GM23338 (cell line): ENCODE data around the gene DGKH. TPM values are rescaled to one million over a fixed set of nuclear protein-coding genes. Genes with fewer than 3 reads are reported as not detected.

Experiments used
- ATAC-seq: fragments of 200-7000 bp; cut with Tn5 transposase; 3 replicates; pipeline ENCODE4 v1.9.1; 2020
- DNase-seq: peaks from one replicate; pipeline ENCODE4 v3.0.0-alpha.2; 2015; ENCODE audit warnings: low spot score
- H2AFZ ChIP-seq: fragments of 200-600 bp; sonication (generic); 2 replicates; pipeline ENCODE4 v1.8.0; 2016; ENCODE audit warnings: antibody characterized with exemption, mild to moderate bottlenecking, moderate library complexity
- H3F3A ChIP-seq: fragments of 200-600 bp; sonication (generic); replicated peaks from 2 replicates; pipeline ENCODE4 v1.8.0; 2017; ENCODE audit warnings: antibody characterized with exemption, mixed run types, low read depth
- H3K27ac ChIP-seq: fragments of 200-600 bp; sonication (generic); 2 replicates; pipeline ENCODE4 v1.6.1; 2016; ENCODE audit warnings: low read depth
- H3K27me3 ChIP-seq: fragments of 200-600 bp; sonication (generic); 2 replicates; pipeline ENCODE4 v1.8.0; 2016; ENCODE audit warnings: mild to moderate bottlenecking, mixed run types, moderate library complexity; ENCODE audit not compliant: insufficient read depth
- H3K36me3 ChIP-seq: fragments of 200-600 bp; sonication (generic); 2 replicates; pipeline ENCODE4 v1.8.0; 2016; ENCODE audit warnings: mild to moderate bottlenecking; ENCODE audit not compliant: insufficient read depth
- H3K4me1 ChIP-seq: fragments of 200-600 bp; sonication (generic); 2 replicates; pipeline ENCODE4 v1.8.0; 2016; ENCODE audit warnings: mild to moderate bottlenecking, moderate library complexity; ENCODE audit not compliant: insufficient read depth
- H3K4me2 ChIP-seq: fragments of 200-600 bp; sonication (generic); 2 replicates; pipeline ENCODE4 v1.7.1; 2017; ENCODE audit warnings: mixed run types
- H3K4me3 ChIP-seq: fragments of 200-600 bp; sonication (generic); 2 replicates; pipeline ENCODE4 v1.6.1; 2016; ENCODE audit warnings: mixed run types
- H3K79me2 ChIP-seq: fragments of 200-600 bp; sonication (generic); replicated peaks from 2 replicates; pipeline ENCODE4 v1.8.0; 2017; ENCODE audit warnings: mild to moderate bottlenecking; ENCODE audit not compliant: insufficient read depth
- H3K9me2 ChIP-seq: fragments of 200-600 bp; sonication (generic); 2 replicates; pipeline ENCODE4 v1.8.0; 2017; ENCODE audit not compliant: insufficient read depth
- H4K20me1 ChIP-seq: fragments of 200-600 bp; sonication (generic); replicated peaks from 2 replicates; pipeline ENCODE4 v1.8.0; 2017; ENCODE audit warnings: mild to moderate bottlenecking; ENCODE audit not compliant: insufficient read depth
- H3K27ac Mint-ChIP-seq: 2 replicates; pipeline ENCODE4 v1.8.0; 2020; ENCODE audit warnings: inconsistent platforms, mild to moderate bottlenecking, moderate library complexity, mixed read lengths
- H3K27me3 Mint-ChIP-seq: 3 replicates; pipeline ENCODE4 v1.8.0; 2022; ENCODE audit warnings: low read depth, mild to moderate bottlenecking, moderate library complexity, mixed read lengths, inconsistent platforms; ENCODE audit not compliant: insufficient read depth, poor library complexity
- H3K36me3 Mint-ChIP-seq: 3 replicates; pipeline ENCODE4 v1.8.0; 2021; ENCODE audit warnings: low read depth, mild to moderate bottlenecking, inconsistent platforms, moderate library complexity, mixed read lengths
- H3K4me1 Mint-ChIP-seq: 3 replicates; pipeline ENCODE4 v1.8.0; 2020; ENCODE audit warnings: mild to moderate bottlenecking, inconsistent platforms, mixed read lengths
- H3K4me3 Mint-ChIP-seq: 3 replicates; pipeline ENCODE4 v1.8.0; 2021; ENCODE audit warnings: moderate library complexity, mild to moderate bottlenecking, inconsistent platforms, mixed read lengths
- H3K9me3 Mint-ChIP-seq: 3 replicates; pipeline ENCODE4 v1.8.0; 2020; ENCODE audit warnings: moderate library complexity, mild to moderate bottlenecking, inconsistent platforms, mixed read lengths
- CTCF ChIP-seq, 2 experiments: fragments of 200-600 bp in 1 of 2; sonication (generic) in 1 of 2; conservative IDR thresholded peaks; 2 replicates each; pipeline versions ENCODE4 v1.5.1 to v1.6.1; 2016 to 2017; ENCODE audit warnings: antibody characterized with exemption in 2 of 2, low read depth in 2 of 2, mild to moderate bottlenecking in 2 of 2, moderate library complexity in 1 of 2
- POLR2AphosphoS5 ChIP-seq: IDR thresholded peaks from 2 replicates; pipeline ENCODE4 v1.6.1; 2016; ENCODE audit warnings: antibody characterized with exemption, low read depth
- REST ChIP-seq: IDR thresholded peaks from one replicate; pipeline ENCODE4 v1.6.1; 2018; ENCODE audit warnings: antibody characterized with exemption; ENCODE audit not compliant: unreplicated experiment
- ZNF331 ChIP-seq: fragments of 250-450 bp; sonication (Bioruptor Pico); IDR thresholded peaks from 2 replicates; pipeline ENCODE4 v1.5.0; 2020; ENCODE audit warnings: low read depth, mild to moderate bottlenecking, moderate library complexity
- polyA plus RNA-seq: library from polyadenylated mRNA; unstranded; fragments of >200 nt; fragmentation: Nextera tagmentation; extraction: Ambion mirVana; gene quantifications from 2 replicates; pipeline ENCODE4 v1.2.1, GENCODE V29; 2016
- total RNA-seq: library from RNA; depleted of rRNA; stranded (reverse); fragments of >200 nt; shearing (Covaris generic); gene quantifications from 2 replicates; pipeline ENCODE4 v1.2.3, GENCODE V29; 2014

The DGKH gene
- total and polyA plus RNA-seq, 2 experiments from 2014 or later = 2.1 to 7.5 TPM

- ATAC-seq = no peak
- H3K4me3 Mint-ChIP-seq = no peak overlapping the region
- DNase-seq = no peak
Measured at GRCh38 chr13:42057918-42058530, 9.6 kb downstream of the DGKH start.

GRCh38 chr13:42061943-42062342 lies 13.5 kb downstream of the DGKH start:
- TF ChIP-seq ZNF331 (CRISPR knock-in tag) (no peak), CTCF (conservative IDR thresholded peaks at IDR 0.05; ENCODE audit: low read depth in 2 of 2) (no peak), REST (no peak)
- Mint-ChIP-seq H3K9me3 (no peaks in the 10 kb centered on the region), H3K4me1 (peaks cover 5% of the 10 kb centered on the region), H3K36me3 (peaks cover 14% of the 10 kb centered on the region), H3K4me3 (no peak overlapping the region), H3K27ac (no peak overlapping the region), H3K27me3 (no peaks in the 10 kb centered on the region)
- no peak for ATAC-seq
- Histone ChIP-seq H4K20me1 (peaks cover 9% of the 10 kb centered on the region), H3K9me2 (0 out of 2 replicates have a peak, but pooled peaks cover 7% of the 10 kb centered on the region), H3K4me1 (0 out of 2 replicates have a peak, but pooled peaks cover 4% of the 10 kb centered on the region), H3K27me3 (no peaks in the 10 kb centered on the region), H3F3A (no peaks in the 10 kb centered on the region), H3K4me2 (no peak overlapping the region), H3K27ac (no peak overlapping the region), H3K79me2 (peaks cover 3% of the 10 kb centered on the region; the same call in 1 of the 2 replicates), H3K4me3 (no peak overlapping the region), H3K36me3 (no peaks in the 10 kb centered on the region), H2AFZ (no peak overlapping the region)
- no peak for DNase-seq

More at GRCh38 chr13:42057918-42058530, 9.6 kb downstream of the DGKH start:
- no peaks in the 10 kb centered on the region for H3K27me3 Mint-ChIP-seq
- H3K79me2 ChIP-seq = no peaks in the 10 kb centered on the region; the same call in 1 of the 2 replicates
- H3K4me3 ChIP-seq = no peak overlapping the region
- peaks cover 2% of the 10 kb centered on the region for H3K4me1 Mint-ChIP-seq
- H4K20me1 ChIP-seq = peaks cover 8% of the 10 kb centered on the region; the same call in 1 of the 2 replicates
- no peaks in the 10 kb centered on the region for H3K9me3 Mint-ChIP-seq
- H3K27ac Mint-ChIP-seq = no peak overlapping the region
- 0 out of 2 replicates have a peak, but pooled peaks cover 7% of the 10 kb centered on the region for H3K9me2 ChIP-seq
- no peaks in the 10 kb centered on the region for H3F3A ChIP-seq
- H3K27me3 ChIP-seq = no peaks in the 10 kb centered on the region
- 0 out of 2 replicates have a peak, but pooled peaks cover 4% of the 10 kb centered on the region for H3K4me1 ChIP-seq
- TF ChIP-seq CTCF (conservative IDR thresholded peaks at IDR 0.05; ENCODE audit: low read depth in 2 of 2) (no peak), POLR2AphosphoS5 (no peak)
- no peak overlapping the region for H3K27ac ChIP-seq
- H2AFZ ChIP-seq = no peak overlapping the region
- no peaks in the 10 kb centered on the region for H3K36me3 ChIP-seq
- H3K36me3 Mint-ChIP-seq = peaks cover 5% of the 10 kb centered on the region
- no peak overlapping the region for H3K4me2 ChIP-seq
